Measurements from ENCODE around the gene XRN2.
A peak's percentile ranks its signal among the peaks of the same experiment; 100 is the strongest.
"Not testable (repeated sequence)": the region's sequence is repeated elsewhere in the genome, so short reads cannot be mapped to it uniquely, and the experiment has no call there.

DNA sequence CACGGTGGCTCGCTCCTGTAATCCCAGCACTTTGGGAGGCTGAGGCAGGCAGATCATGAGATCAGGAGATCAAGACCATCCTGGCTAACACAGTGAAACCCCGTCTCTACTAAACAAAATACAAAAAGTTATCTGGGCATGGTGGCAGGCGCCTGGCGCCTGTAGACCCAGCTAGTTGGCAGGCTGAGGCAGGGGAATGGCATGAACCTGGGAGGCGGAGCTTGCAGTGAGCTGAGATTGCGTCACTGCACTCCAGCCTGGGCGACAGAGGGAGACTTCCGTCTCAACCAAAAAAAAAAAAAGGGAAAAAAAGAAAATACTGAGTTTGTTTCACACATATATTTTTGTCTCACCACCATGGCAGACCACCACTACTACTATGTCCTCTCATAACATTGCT, 63.1 kb downstream of the XRN2 start:
- peak in 1 of 3 donors; percentile 22 for TF ChIP-seq POLR2AphosphoS5 (IDR thresholded peaks at IDR 0.05)
- not testable (repeated sequence) for TF ChIP-seq CTCF (IDR thresholded peaks at IDR 0.05 in 8 of 11, conservative IDR thresholded peaks at IDR 0.05 in 3 of 11); POLR2A (IDR thresholded peaks at IDR 0.05)
